IPS DF 4.7 (cell line): Measurements from ENCODE around the gene NPLOC4.
"Not testable (repeated sequence)": the region's sequence is repeated elsewhere in the genome, so short reads cannot be mapped to it uniquely, and the experiment has no call there.

Experiments used
- DNase-seq: peaks from one replicate; pipeline ENCODE4 v3.0.0-alpha.2; 2013; ENCODE audit warnings: low spot score; ENCODE audit errors: extremely low read depth

Gene NPLOC4

GRCh38 chr17:81636505-81637288, at the start of gene NPLOC4, which contains the start of gene TSPAN10:
Gene NPLOC4, minus strand, starts transcription at chr17:81637112. Its CDS starts 182 bp downstream, at chr17:81636930.
Gene TSPAN10, plus strand, starts transcription at chr17:81637196. Its CDS starts 5,217 bp downstream, at chr17:81642413.
- DNase-seq = peak; percentile 46

- DNase-seq = no peak
These were observed 49.7 kb upstream of the NPLOC4 start for GRCh38 chr17:81686614-81687013.

GRCh38 chr17:81685108-81685507, 48.2 kb upstream of the NPLOC4 start:
- DNase-seq = no peak

GRCh38 chr17:81684442-81684911, 47.6 kb upstream of the NPLOC4 start:
- DNase-seq = no peak

GRCh38 chr17:81683584-81684441, 46.9 kb upstream of the NPLOC4 start, which contains the start of the genes ARL16 and HGS:
Gene ARL16, minus strand, starts transcription at chr17:81683797. Its CDS starts 44 bp downstream, at chr17:81683753.
Gene HGS, plus strand, starts transcription at chr17:81684011. Its CDS starts 56 bp downstream, at chr17:81684067.
- peak; percentile 89 for DNase-seq

- DNase-seq = no peak
These were observed 46.3 kb upstream of the NPLOC4 start for GRCh38 chr17:81683208-81683583.

GRCh38 chr17:81682565-81683207, 45.8 kb upstream of the NPLOC4 start:
- no peak for DNase-seq

GRCh38 chr17:81681672-81682071, 44.8 kb upstream of the NPLOC4 start:
- DNase-seq = no peak

GRCh38 chr17:81680150-81680549, 43.2 kb upstream of the NPLOC4 start:
- no peak for DNase-seq

GRCh38 chr17:81676906-81677305, 40.0 kb upstream of the NPLOC4 start:
- no peak for DNase-seq

- not testable (repeated sequence) for DNase-seq
These were observed 38.8 kb upstream of the NPLOC4 start for GRCh38 chr17:81675515-81676221.

- no peak for DNase-seq
These were observed 36.8 kb upstream of the NPLOC4 start for GRCh38 chr17:81673561-81674258.

- DNase-seq = no peak
These were observed 36.0 kb upstream of the NPLOC4 start for GRCh38 chr17:81672954-81673353.

GRCh38 chr17:81672504-81672903, 35.6 kb upstream of the NPLOC4 start:
- no peak for DNase-seq

GRCh38 chr17:81667754-81668153, 30.8 kb upstream of the NPLOC4 start:
- no peak for DNase-seq

GRCh38 chr17:81666342-81667191, 29.7 kb upstream of the NPLOC4 start, which contains the start of the genes CCDC137 and OXLD1:
Gene CCDC137, plus strand, starts transcription at chr17:81666737. Its CDS starts 30 bp downstream, at chr17:81666767.
Gene OXLD1, minus strand, starts transcription at chr17:81666605. Its CDS starts 28 bp downstream, at chr17:81666577.
- peak; percentile 76 for DNase-seq

GRCh38 chr17:81666092-81666341, 29.1 kb upstream of the NPLOC4 start:
- no peak for DNase-seq

- no peak for DNase-seq
These were observed 28.5 kb upstream of the NPLOC4 start for GRCh38 chr17:81665205-81666091.
